Right cardiac atrium (tissue), 5 donors: ENCODE data around the gene TLE3. TPM values are rescaled to one million over a fixed set of nuclear protein-coding genes. Genes with fewer than 3 reads are reported as not detected.

ENCODE experiments used
- ATAC-seq, 2 donors: fragments of 200-7000 bp; cut with Tn5 transposase; one replicate each; pipeline versions ENCODE4 v1.8.0 to v1.9.1; 2020; ENCODE audit warnings: moderate library complexity in 2 of 2, mild to moderate bottlenecking in 1 of 2
- DNase-seq, 3 donors: peaks; one replicate each; pipeline ENCODE4 v3.0.0-alpha.2; 2020
- H3K27ac ChIP-seq: one replicate; pipeline ENCODE4 v1.5.1; 2013; ENCODE audit warnings: mild to moderate bottlenecking, low read length, control low read depth, moderate library complexity
- H3K27me3 ChIP-seq: one replicate; pipeline ENCODE4 v1.6.1; 2013; ENCODE audit not compliant: control insufficient read depth, insufficient read depth
- H3K4me1 ChIP-seq: one replicate; pipeline ENCODE4 v1.6.1; 2013; ENCODE audit warnings: low read length; ENCODE audit not compliant: control insufficient read depth, insufficient read depth
- H3K4me3 ChIP-seq: one replicate; pipeline ENCODE4 v1.5.1; 2013; ENCODE audit warnings: low read length, control low read depth
- H3K9me3 ChIP-seq: one replicate; pipeline ENCODE4 v1.6.1; 2013; ENCODE audit warnings: low read length; ENCODE audit not compliant: control insufficient read depth
- WGBS: extraction: QIAGEN DNeasy Blood & Tissue Kit; methylation state at CpG from one replicate; pipeline ENCODE4 v1.1.7; 2013; 5-methylcytosine and 5-hydroxymethylcytosine counted together
- intact Hi-C, 4 donors: fragments of 100-400 bp; cut with DNase I; formaldehyde crosslinking; loops; one replicate each; pipeline versions ENCODE4 v1.11.0 to v1.14.0; 2022 to 2023
- polyA plus RNA-seq: library from polyadenylated mRNA; stranded (reverse); fragments of 200-250 nt; gene quantifications from one replicate; pipeline ENCODE4 v1.2.3, GENCODE V29; 2013
- total RNA-seq, 4 donors: library from RNA; stranded (reverse); fragmentation: NEBNext Ultra II Directional; extraction: Animal tissue kit (Norgen Biotek cat#: 25700); gene quantifications; one replicate each; pipeline ENCODE4 v1.2.1, GENCODE V29; 2021
- donor health status: healthy with polysubstance abuse.
- donor health status: DM: no; HTN: yes; CAD: no.
- donor health status: DM: no; HTN: no; CAD: no.
- donor health status: DM: no; HTN: yes; CAD: no; lungs with severe emphysema.
- donor health status: DM: yes; HTN: yes; CAD: no.

Gene TLE3
- total and polyA plus RNA-seq, 5 donors = 10.7 to 35.4 (median 23.5) TPM

- DNase-seq = no peak
- WGBS = 95% methylated on average over 7 of the region's 7 CpGs
- H3K9me3 ChIP-seq = no peaks in the 10 kb centered on the region
- no peak for ATAC-seq
- H3K27me3 ChIP-seq = no peaks in the 10 kb centered on the region
- H3K27ac ChIP-seq = no peak overlapping the region
- intact Hi-C loops = no loop called here
- H3K4me3 ChIP-seq = no peak overlapping the region
- H3K4me1 ChIP-seq = no peaks in the 10 kb centered on the region
These were observed 63.1 kb downstream of the TLE3 start for GRCh38 chr15:70034596-70034995.

GRCh38 chr15:70034141-70034540 lies 63.6 kb downstream of the TLE3 start:
- intact Hi-C loops = no loop called here
- Histone ChIP-seq H3K9me3 (no peaks in the 10 kb centered on the region), H3K4me3 (no peak overlapping the region), H3K27me3 (no peaks in the 10 kb centered on the region), H3K27ac (no peak overlapping the region), H3K4me1 (no peaks in the 10 kb centered on the region)
- 84% methylated on average over 4 of the region's 4 CpGs for WGBS
- ATAC-seq = no peak
- DNase-seq = no peak

GRCh38 chr15:70033529-70034140 lies 64.1 kb downstream of the TLE3 start:
- Histone ChIP-seq H3K27me3 (no peaks in the 10 kb centered on the region), H3K4me3 (no peak overlapping the region), H3K27ac (no peak overlapping the region), H3K9me3 (no peaks in the 10 kb centered on the region), H3K4me1 (no peaks in the 10 kb centered on the region)
- DNase-seq (peak in 1 of 3 donors; percentile 37), ATAC-seq (peak; percentile 41 to 65)
- intact Hi-C loops = no loop called here
- 22% methylated on average over 35 of the region's 35 CpGs for WGBS

- no peak for ATAC-seq
- intact Hi-C loops = no loop called here
- H3K4me3 ChIP-seq = no peak overlapping the region
- H3K27ac ChIP-seq = no peak overlapping the region
- H3K9me3 ChIP-seq = no peaks in the 10 kb centered on the region
- no peak for DNase-seq
- H3K27me3 ChIP-seq = no peaks in the 10 kb centered on the region
- 51% methylated on average over 10 of the region's 10 CpGs for WGBS
- no peaks in the 10 kb centered on the region for H3K4me1 ChIP-seq
These were observed 64.6 kb downstream of the TLE3 start for GRCh38 chr15:70033109-70033508.

- Histone ChIP-seq H3K4me1 (no peaks in the 10 kb centered on the region), H3K27ac (no peak overlapping the region), H3K27me3 (no peaks in the 10 kb centered on the region), H3K9me3 (no peaks in the 10 kb centered on the region), H3K4me3 (no peak overlapping the region)
- 84% methylated on average over 2 of the region's 2 CpGs for WGBS
- ATAC-seq = no peak
- intact Hi-C loops = no loop called here
- no peak for DNase-seq
These were observed 65.2 kb downstream of the TLE3 start for GRCh38 chr15:70032509-70032908.

- Histone ChIP-seq H3K4me1 (no peaks in the 10 kb centered on the region), H3K4me3 (no peak overlapping the region), H3K9me3 (no peaks in the 10 kb centered on the region), H3K27ac (no peak overlapping the region), H3K27me3 (no peaks in the 10 kb centered on the region)
- ATAC-seq (no peak), DNase-seq (peak in 1 of 3 donors; percentile 0)
- intact Hi-C loops = no loop called here
- WGBS = 95% methylated on average over 2 of the region's 2 CpGs
These were observed 66.0 kb downstream of the TLE3 start for GRCh38 chr15:70031713-70032112.

- no peak overlapping the region for H3K27ac ChIP-seq
- intact Hi-C loops = no loop called here
- no peaks in the 10 kb centered on the region for H3K27me3 ChIP-seq
- no peak overlapping the region for H3K4me3 ChIP-seq
- no peaks in the 10 kb centered on the region for H3K9me3 ChIP-seq
- WGBS = 94% methylated on average over 5 of the region's 5 CpGs
- no peak for DNase-seq
- H3K4me1 ChIP-seq = no peaks in the 10 kb centered on the region
- ATAC-seq = no peak
These were observed 66.5 kb downstream of the TLE3 start for GRCh38 chr15:70031261-70031660.

DNA sequence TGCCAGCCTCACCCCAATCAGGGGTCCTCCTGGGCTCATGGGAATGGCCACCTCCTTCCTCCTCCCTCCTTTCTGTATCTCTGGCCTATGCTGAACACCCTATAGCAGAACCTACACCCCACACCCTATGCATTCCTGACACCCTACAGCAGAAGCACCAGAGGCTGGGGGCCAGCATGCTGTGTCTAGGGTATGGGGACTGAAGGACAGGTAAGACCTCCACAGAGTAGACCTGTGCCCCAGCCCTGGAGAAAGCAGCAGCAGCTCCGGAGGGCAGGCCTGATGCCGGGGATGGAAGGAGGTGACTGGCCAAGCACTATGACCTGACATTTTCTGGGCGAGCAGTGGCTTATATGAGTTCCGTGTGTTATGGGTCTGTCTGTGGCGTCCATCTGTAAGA lies 66.9 kb downstream of the TLE3 start:
- intact Hi-C loops = no loop called here
- no peaks in the 10 kb centered on the region for H3K27me3 ChIP-seq
- H3K4me1 ChIP-seq = peaks cover under 1% of the 10 kb centered on the region
- DNase-seq (peak in 1 of 3 donors; percentile 6), ATAC-seq (no peak)
- no peaks in the 10 kb centered on the region for H3K9me3 ChIP-seq
- no peak overlapping the region for H3K4me3 ChIP-seq
- WGBS = 96% methylated on average over 5 of the region's 5 CpGs
- H3K27ac ChIP-seq = no peak overlapping the region

DNA sequence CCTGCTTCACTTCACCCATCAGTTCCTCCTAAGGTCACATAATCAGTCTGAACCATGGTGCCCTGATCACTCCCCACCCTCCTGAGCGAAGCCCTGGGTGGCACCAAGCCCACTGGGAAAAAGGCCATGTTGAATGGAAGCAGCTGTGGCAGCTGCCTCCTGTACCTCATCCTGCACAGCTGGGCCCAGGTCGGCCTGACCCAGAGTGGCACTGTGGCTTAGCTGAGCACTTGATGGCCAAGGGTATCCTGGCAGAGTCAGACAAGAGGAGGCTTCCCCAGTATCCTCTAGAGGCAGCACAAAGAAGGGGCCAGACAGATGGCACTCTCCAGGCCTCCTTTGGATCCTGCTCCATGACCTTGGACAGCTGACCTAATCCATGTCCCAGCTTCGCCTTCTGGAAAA lies 68.4 kb downstream of the TLE3 start:
- intact Hi-C loops = no loop called here
- no peak for ATAC-seq
- Histone ChIP-seq H3K9me3 (no peaks in the 10 kb centered on the region), H3K4me1 (peaks cover 6% of the 10 kb centered on the region), H3K4me3 (no peak overlapping the region), H3K27me3 (no peaks in the 10 kb centered on the region), H3K27ac (no peak overlapping the region)
- DNase-seq = peak in 1 of 3 donors; percentile 39
- WGBS = 89% methylated on average over 3 of the region's 3 CpGs

GRCh38 chr15:70027518-70027917 lies 70.2 kb downstream of the TLE3 start:
- Histone ChIP-seq H3K27me3 (no peaks in the 10 kb centered on the region), H3K4me3 (no peak overlapping the region), H3K9me3 (no peaks in the 10 kb centered on the region), H3K27ac (no peak overlapping the region), H3K4me1 (peaks cover 17% of the 10 kb centered on the region)
- 98% methylated on average over 1 of the region's 1 CpG for WGBS
- DNase-seq (peak in 1 of 3 donors; percentile 10), ATAC-seq (no peak)
- intact Hi-C loops = no loop called here

DNA sequence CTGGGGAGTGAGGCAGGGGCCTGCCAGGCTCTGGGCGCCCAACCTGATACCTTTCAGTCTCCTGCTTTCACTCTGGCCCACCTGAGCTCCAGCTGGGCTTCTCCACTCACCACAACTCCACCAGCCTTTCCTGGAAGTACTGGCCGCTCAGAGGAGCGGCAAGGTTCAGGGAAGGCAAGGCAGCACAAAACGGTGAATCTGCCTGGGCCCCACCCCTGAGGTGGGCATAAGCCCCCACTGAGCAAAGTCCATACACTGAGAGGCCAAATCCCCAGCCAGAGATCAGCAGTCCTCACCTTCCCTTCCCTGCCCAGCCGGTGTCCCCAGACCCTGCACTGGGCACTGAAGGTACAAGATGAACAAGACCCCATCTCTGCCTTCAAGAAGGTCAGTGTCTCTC lies 70.7 kb downstream of the TLE3 start:
- Histone ChIP-seq H3K4me3 (no peak overlapping the region), H3K4me1 (peaks cover 17% of the 10 kb centered on the region), H3K27me3 (no peaks in the 10 kb centered on the region), H3K9me3 (no peaks in the 10 kb centered on the region), H3K27ac (no peak overlapping the region)
- ATAC-seq = no peak
- peak in 1 of 3 donors; percentile 4 for DNase-seq
- intact Hi-C loops = no loop called here
- WGBS = 93% methylated on average over 5 of the region's 5 CpGs
